ENCODE data around the gene DEPDC5.

DNA sequence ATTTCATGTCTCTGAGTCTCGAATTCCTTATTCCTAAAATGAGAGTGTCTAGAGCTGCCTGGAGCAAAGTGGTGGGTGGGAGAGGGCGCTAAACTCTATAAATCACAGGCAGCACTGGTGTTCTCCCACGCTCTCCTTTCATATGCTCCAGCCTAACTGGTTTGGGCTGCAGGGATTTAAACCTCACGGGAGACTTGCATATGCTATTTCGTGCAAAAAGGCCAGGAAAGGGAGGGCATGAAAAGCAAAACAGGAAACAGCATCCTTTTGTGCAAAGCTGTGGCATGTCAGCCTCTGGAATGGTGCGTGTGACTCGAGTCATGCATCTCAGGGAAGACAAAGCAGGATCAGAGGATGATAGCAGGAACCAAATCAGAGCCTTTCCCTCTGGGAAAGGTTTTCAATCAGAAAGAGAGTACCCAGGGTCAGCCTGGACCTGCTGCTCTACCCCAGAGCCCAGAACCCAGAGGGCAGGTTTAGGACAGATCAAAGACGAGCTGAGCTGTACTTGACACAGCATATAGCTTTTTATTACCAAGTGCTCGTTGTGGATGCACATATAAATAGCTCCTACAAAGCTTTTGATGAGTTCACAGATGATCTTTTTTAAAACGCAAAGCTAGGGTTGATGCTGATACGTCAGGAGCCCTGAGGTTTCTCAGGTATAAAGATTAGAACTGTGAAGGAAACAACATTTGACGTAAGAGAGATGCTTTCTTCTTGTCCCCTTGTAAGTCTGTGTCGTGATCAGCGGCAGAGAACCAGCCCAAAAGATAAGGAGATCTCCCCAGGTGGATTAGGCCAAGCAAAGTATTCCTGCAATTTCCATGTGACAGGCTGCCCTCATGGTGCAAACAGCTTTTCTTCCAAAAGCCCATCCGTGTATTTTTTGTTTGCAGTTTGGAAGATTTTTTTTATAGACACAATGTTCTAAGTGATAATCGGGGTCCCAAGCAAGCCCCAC, 144.3 kb downstream of the DEPDC5 start:
- no peak for TF ChIP-seq POLR2A (IDR thresholded peaks at IDR 0.05)
- TF ChIP-seq, protein P1, sequence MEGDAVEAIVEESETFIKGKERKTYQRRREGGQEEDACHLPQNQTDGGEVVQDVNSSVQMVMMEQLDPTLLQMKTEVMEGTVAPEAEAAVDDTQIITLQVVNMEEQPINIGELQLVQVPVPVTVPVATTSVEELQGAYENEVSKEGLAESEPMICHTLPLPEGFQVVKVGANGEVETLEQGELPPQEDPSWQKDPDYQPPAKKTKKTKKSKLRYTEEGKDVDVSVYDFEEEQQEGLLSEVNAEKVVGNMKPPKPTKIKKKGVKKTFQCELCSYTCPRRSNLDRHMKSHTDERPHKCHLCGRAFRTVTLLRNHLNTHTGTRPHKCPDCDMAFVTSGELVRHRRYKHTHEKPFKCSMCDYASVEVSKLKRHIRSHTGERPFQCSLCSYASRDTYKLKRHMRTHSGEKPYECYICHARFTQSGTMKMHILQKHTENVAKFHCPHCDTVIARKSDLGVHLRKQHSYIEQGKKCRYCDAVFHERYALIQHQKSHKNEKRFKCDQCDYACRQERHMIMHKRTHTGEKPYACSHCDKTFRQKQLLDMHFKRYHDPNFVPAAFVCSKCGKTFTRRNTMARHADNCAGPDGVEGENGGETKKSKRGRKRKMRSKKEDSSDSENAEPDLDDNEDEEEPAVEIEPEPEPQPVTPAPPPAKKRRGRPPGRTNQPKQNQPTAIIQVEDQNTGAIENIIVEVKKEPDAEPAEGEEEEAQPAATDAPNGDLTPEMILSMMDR (IDR thresholded peaks at IDR 0.05) = no peak
